ENCODE measurements around the gene RPEL1.

RPEL1 gene

DNA sequence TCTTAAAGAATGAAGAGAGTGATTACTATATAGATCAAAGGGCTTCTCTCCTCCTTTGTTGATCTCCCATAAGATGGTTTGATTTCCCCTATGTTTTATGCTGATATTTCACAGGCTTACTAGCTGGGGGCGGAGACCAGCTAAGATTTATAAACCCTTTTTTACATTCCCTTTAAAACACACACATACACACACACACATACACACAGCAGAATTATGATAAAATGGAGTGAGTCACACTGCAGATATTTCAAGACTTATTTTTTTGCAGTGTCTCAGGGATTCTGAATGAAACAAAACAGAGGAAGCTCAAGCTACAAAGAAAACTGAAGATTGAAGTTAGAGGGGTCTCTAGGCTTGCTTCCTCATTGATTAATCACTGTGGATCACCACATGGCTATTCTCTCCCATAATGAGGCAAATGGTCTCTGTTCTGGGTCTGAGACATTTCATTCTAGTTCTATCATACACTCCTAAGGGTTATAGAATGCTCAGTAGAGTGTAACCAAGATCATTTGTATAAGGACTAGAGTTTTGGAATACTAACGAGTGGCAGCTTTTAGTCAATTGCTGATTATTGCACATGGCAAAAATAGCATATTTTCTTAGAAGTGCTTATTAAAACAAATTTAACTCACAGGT, 49.8 kb downstream of the RPEL1 start:
- in situ Hi-C loops (cut with HindIII; ENCODE audit: low sequenced_read_pairs), result no loop called here
- DNase-seq (ENCODE audit: low read depth), result peak; percentile 20
- TF ChIP-seq, protein P1, sequence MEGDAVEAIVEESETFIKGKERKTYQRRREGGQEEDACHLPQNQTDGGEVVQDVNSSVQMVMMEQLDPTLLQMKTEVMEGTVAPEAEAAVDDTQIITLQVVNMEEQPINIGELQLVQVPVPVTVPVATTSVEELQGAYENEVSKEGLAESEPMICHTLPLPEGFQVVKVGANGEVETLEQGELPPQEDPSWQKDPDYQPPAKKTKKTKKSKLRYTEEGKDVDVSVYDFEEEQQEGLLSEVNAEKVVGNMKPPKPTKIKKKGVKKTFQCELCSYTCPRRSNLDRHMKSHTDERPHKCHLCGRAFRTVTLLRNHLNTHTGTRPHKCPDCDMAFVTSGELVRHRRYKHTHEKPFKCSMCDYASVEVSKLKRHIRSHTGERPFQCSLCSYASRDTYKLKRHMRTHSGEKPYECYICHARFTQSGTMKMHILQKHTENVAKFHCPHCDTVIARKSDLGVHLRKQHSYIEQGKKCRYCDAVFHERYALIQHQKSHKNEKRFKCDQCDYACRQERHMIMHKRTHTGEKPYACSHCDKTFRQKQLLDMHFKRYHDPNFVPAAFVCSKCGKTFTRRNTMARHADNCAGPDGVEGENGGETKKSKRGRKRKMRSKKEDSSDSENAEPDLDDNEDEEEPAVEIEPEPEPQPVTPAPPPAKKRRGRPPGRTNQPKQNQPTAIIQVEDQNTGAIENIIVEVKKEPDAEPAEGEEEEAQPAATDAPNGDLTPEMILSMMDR (IDR thresholded peaks at IDR 0.05; ENCODE audit: low read depth, low read length, missing control alignments), result no peak
- H3K4me3 ChIP-seq (ENCODE audit: low read depth, low read length), result no peak overlapping the region
